ENCODE measurements around the gene C19orf25.

GRCh38 chr19:1527650-1528309, 48.8 kb upstream of the C19orf25 start:
- no peak for TF ChIP-seq CTCF (IDR thresholded peaks at IDR 0.05)
- TF ChIP-seq POLR2A (IDR thresholded peaks at IDR 0.05): no peak

All from Peyer's patch (tissue), 4 donors.